H9 (cell line): ENCODE data around the gene HSDL2. TPM values are rescaled to one million over a fixed set of nuclear protein-coding genes. Genes with fewer than 3 reads are reported as not detected.
A peak's percentile ranks its signal among the peaks of the same experiment; 100 is the strongest.

Source experiments
- DNase-seq: peaks from one replicate; pipeline ENCODE4 v3.0.0-alpha.2; 2017
- H2AFZ ChIP-seq: one replicate; pipeline ENCODE4 v1.6.1; 2013; ENCODE audit warnings: mild to moderate bottlenecking, low read length, control low read depth, moderate library complexity
- H2AK5ac ChIP-seq: 2 replicates; pipeline ENCODE4 v1.6.1; 2013; ENCODE audit warnings: low read length, control low read depth, mixed read lengths; ENCODE audit not compliant: insufficient read length
- H2BK120ac ChIP-seq: one replicate; pipeline ENCODE4 v1.6.1; 2013; ENCODE audit warnings: low read depth, mild to moderate bottlenecking, low read length, control low read depth, inconsistent platforms; ENCODE audit not compliant: poor library complexity, severe bottlenecking
- H2BK12ac ChIP-seq: 2 replicates; pipeline ENCODE4 v1.6.1; 2013; ENCODE audit warnings: low read length, control low read depth, mixed read lengths, low read depth; ENCODE audit not compliant: insufficient read length
- H2BK15ac ChIP-seq: 2 replicates; pipeline ENCODE4 v1.6.1; 2013; ENCODE audit warnings: low read depth, low read length, control low read depth
- H2BK20ac ChIP-seq: one replicate; pipeline ENCODE4 v1.6.1; 2013; ENCODE audit warnings: low read depth, mild to moderate bottlenecking, low read length, control low read depth, inconsistent platforms; ENCODE audit not compliant: poor library complexity, severe bottlenecking
- H2BK5ac ChIP-seq: 2 replicates; pipeline ENCODE4 v1.6.1; 2013; ENCODE audit warnings: low read length, control low read depth, mixed read lengths; ENCODE audit not compliant: insufficient read length
- H3K14ac ChIP-seq: 2 replicates; pipeline ENCODE4 v1.6.1; 2013; ENCODE audit warnings: low read length, control low read depth; ENCODE audit not compliant: insufficient read depth
- H3K18ac ChIP-seq: 2 replicates; pipeline ENCODE4 v1.6.1; 2013; ENCODE audit warnings: low read depth, mild to moderate bottlenecking, mixed read lengths, low read length, control low read depth; ENCODE audit not compliant: insufficient read length
- H3K23ac ChIP-seq: 2 replicates; pipeline ENCODE4 v1.6.1; 2013; ENCODE audit warnings: low read length, control low read depth, mixed read lengths, low read depth; ENCODE audit not compliant: insufficient read length
- H3K23me2 ChIP-seq: 2 replicates; pipeline ENCODE4 v1.6.1; 2013; ENCODE audit warnings: low read depth, mild to moderate bottlenecking, mixed read lengths, low read length, control low read depth; ENCODE audit not compliant: insufficient read length, poor library complexity, severe bottlenecking
- H3K27ac ChIP-seq: 2 replicates; pipeline ENCODE4 v1.5.1; 2013; ENCODE audit warnings: low read length, control low read depth, mixed read lengths, low read depth; ENCODE audit not compliant: insufficient read length
- H3K27me3 ChIP-seq: 2 replicates; pipeline ENCODE4 v1.6.1; 2013; ENCODE audit warnings: low read length, control low read depth, inconsistent platforms; ENCODE audit not compliant: insufficient read depth
- H3K4ac ChIP-seq: 2 replicates; pipeline ENCODE4 v1.6.1; 2013; ENCODE audit warnings: low read depth, mild to moderate bottlenecking, control low read depth, inconsistent platforms, low read length, moderate library complexity
- H3K4me1 ChIP-seq: 2 replicates; pipeline ENCODE4 v1.6.1; 2013; ENCODE audit warnings: low read length, control low read depth, inconsistent platforms; ENCODE audit not compliant: insufficient read depth
- H3K4me2 ChIP-seq: 2 replicates; pipeline ENCODE4 v1.6.1; 2013; ENCODE audit warnings: low read length, control low read depth, mixed read lengths; ENCODE audit not compliant: insufficient read length, insufficient read depth
- H3K56ac ChIP-seq: 2 replicates; pipeline ENCODE4 v1.6.1; 2013; ENCODE audit warnings: low read depth, mild to moderate bottlenecking, mixed read lengths, low read length, control low read depth; ENCODE audit not compliant: insufficient read length
- H3K79me1 ChIP-seq: 2 replicates; pipeline ENCODE4 v1.6.1; 2013; ENCODE audit warnings: low read depth, mild to moderate bottlenecking, moderate library complexity, low read length, control low read depth, inconsistent platforms; ENCODE audit not compliant: insufficient read depth, poor library complexity, severe bottlenecking
- H3K79me2 ChIP-seq: 2 replicates; pipeline ENCODE4 v1.6.1; 2013; ENCODE audit warnings: low read length, control low read depth, inconsistent platforms; ENCODE audit not compliant: insufficient read depth
- H3K9ac ChIP-seq: 2 replicates; pipeline ENCODE4 v1.6.1; 2013; ENCODE audit warnings: low read length, control low read depth, mixed read lengths; ENCODE audit not compliant: insufficient read length; ENCODE audit errors: extremely low read depth
- H3K9me3 ChIP-seq: one replicate; pipeline ENCODE4 v1.6.1; 2013; ENCODE audit warnings: low read depth, low read length, inconsistent platforms; ENCODE audit not compliant: control insufficient read depth
- H3T11ph ChIP-seq: one replicate; pipeline ENCODE4 v1.6.1; 2013; ENCODE audit warnings: mild to moderate bottlenecking, low read length, control low read depth, inconsistent platforms
- H4K20me1 ChIP-seq: one replicate; pipeline ENCODE4 v1.6.1; 2013; ENCODE audit not compliant: control insufficient read depth, insufficient read length, insufficient read depth
- H4K5ac ChIP-seq: 2 replicates; pipeline ENCODE4 v1.6.1; 2013; ENCODE audit warnings: low read depth, mild to moderate bottlenecking, mixed read lengths, low read length, control low read depth; ENCODE audit not compliant: insufficient read length
- H4K8ac ChIP-seq: replicated peaks from 2 replicates; pipeline ENCODE4 v1.6.1; 2013; ENCODE audit warnings: low read length, control low read depth, mixed read lengths, low read depth; ENCODE audit not compliant: insufficient read length
- H4K91ac ChIP-seq: 2 replicates; pipeline ENCODE4 v1.6.1; 2013; ENCODE audit warnings: low read depth, mild to moderate bottlenecking, moderate library complexity, mixed read lengths, low read length, control low read depth; ENCODE audit not compliant: insufficient read length
- H3K27ac Mint-ChIP-seq, 3 experiments: 2 replicates in 2 of 3; 3 replicates in 1 of 3; pipeline ENCODE4 v1.8.0; 2020 to 2021; ENCODE audit warnings: mixed read lengths in 3 of 3, mild to moderate bottlenecking in 1 of 3, moderate library complexity in 1 of 3
- H3K27me3 Mint-ChIP-seq: 2 replicates; pipeline ENCODE4 v1.8.0; 2021; ENCODE audit warnings: low read depth, mild to moderate bottlenecking, moderate library complexity, mixed read lengths
- H3K36me3 Mint-ChIP-seq, 3 experiments: 2 replicates in 2 of 3; 3 replicates in 1 of 3; pipeline ENCODE4 v1.8.0; 2020 to 2021; ENCODE audit warnings: low read depth in 3 of 3, mixed read lengths in 3 of 3; ENCODE audit not compliant: insufficient read depth in 1 of 3
- H3K4me1 Mint-ChIP-seq, 2 experiments: 2 replicates each; pipeline ENCODE4 v1.8.0; 2020; ENCODE audit warnings: mixed read lengths in 2 of 2
- H3K4me3 Mint-ChIP-seq, 2 experiments: 2 replicates in 1 of 2; 3 replicates in 1 of 2; pipeline ENCODE4 v1.8.0; 2020 to 2021; ENCODE audit warnings: mild to moderate bottlenecking in 2 of 2, mixed read lengths in 2 of 2, moderate library complexity in 1 of 2
- H3K9me3 Mint-ChIP-seq, 2 experiments: 2 replicates in 1 of 2; 3 replicates in 1 of 2; pipeline ENCODE4 v1.8.0; 2020; ENCODE audit warnings: mild to moderate bottlenecking in 2 of 2, mixed read lengths in 2 of 2, moderate library complexity in 1 of 2
- WGBS: extraction: QIAGEN DNeasy Blood & Tissue Kit; methylation state at CpG from one replicate; pipeline ENCODE4 v1.1.7; 2013; ENCODE audit warnings: missing lambda C conversion rate, low lambda C conversion rate, mixed read lengths; ENCODE audit not compliant: insufficient read length; ENCODE audit errors: extremely low coverage; 5-methylcytosine and 5-hydroxymethylcytosine counted together
- total RNA-seq: library from RNA; stranded (reverse); gene quantifications from 2 replicates; pipeline ENCODE4 v1.2.1, GENCODE V29; 2021
- TF ChIP-seq, protein P1 (sequence below): fragments of 200-600 bp; sonication (generic); conservative IDR thresholded peaks from 3 replicates; pipeline ENCODE4 v1.8.0; 2021; ENCODE audit warnings: antibody characterized with exemption, mild to moderate bottlenecking

HSDL2 gene
- total RNA-seq, 1 experiment from 2014 or later = 16.6 TPM

DNA sequence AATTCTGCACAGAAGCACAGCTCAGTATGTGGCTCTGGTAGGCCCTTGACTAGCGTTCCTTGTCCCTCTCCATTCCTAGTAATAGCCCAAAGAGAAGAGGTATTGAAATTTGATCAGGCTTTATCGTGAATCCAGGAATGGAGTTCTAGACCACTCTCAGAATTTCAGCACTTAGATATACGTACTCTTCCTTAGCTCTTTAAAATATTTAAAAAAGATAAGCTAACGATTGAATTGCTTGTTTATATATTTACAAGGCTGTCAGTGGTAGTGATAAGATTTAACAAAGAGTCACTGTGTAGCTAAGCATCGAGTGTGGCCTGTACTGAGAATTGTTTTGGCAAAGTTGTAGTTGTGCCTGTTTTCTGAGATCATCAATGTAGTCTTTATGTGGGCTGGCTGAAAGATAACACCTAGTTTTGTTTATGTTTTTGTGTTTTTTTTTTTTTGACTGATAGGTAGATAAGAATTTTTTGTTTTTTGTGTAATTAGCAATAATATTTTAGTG lies 109.2 kb downstream of the HSDL2 start:
- Histone ChIP-seq H3K18ac (no peak overlapping the region), H3K23me2 (peaks cover 3% of the 10 kb centered on the region), H3K27me3 (no peaks in the 10 kb centered on the region), H4K5ac (no peak overlapping the region), H2AFZ (no peak overlapping the region), H2BK20ac (no peak overlapping the region), H3K23ac (no peak overlapping the region), H2BK120ac (no peak overlapping the region), H4K20me1 (no peaks in the 10 kb centered on the region), H2BK12ac (no peak overlapping the region), H3K14ac (no peak overlapping the region), H4K8ac (no peak overlapping the region), H3K27ac (no peak overlapping the region), H3K4ac (no peak overlapping the region), H3K9ac (no peak overlapping the region), H2BK5ac (no peak overlapping the region), H3T11ph (no peak overlapping the region), H3K4me1 (peaks cover 2% of the 10 kb centered on the region; the same call in 1 of the 2 replicates), H3K4me2 (no peak overlapping the region), H3K79me1 (no peaks in the 10 kb centered on the region), H2BK15ac (no peak overlapping the region), H3K79me2 (peaks cover 25% of the 10 kb centered on the region; the same call in 1 of the 2 replicates), H3K56ac (no peak overlapping the region), H3K9me3 (no peaks in the 10 kb centered on the region), H2AK5ac (no peak overlapping the region), H4K91ac (no peak overlapping the region)
- WGBS = no CpG with 5 or more reads among the region's 5 CpGs
- peak overlapping the region; percentile 17 to 95 (median 21); a peak in 5 of 7 replicates for H3K27ac Mint-ChIP-seq
- H3K9me3 Mint-ChIP-seq = peaks cover 10 to 14% of the 10 kb centered on the region in 2 experiments
- H3K27me3 Mint-ChIP-seq = no peaks in the 10 kb centered on the region
- H3K4me3 Mint-ChIP-seq = peak overlapping the region; percentile 47 to 74
- H3K36me3 Mint-ChIP-seq = peaks cover 21 to 27% (median 25%) of the 10 kb centered on the region in 3 experiments
- no peak for DNase-seq
- H3K4me1 Mint-ChIP-seq = peaks cover 41 to 46% of the 10 kb centered on the region in 2 experiments
- TF ChIP-seq, protein P1, sequence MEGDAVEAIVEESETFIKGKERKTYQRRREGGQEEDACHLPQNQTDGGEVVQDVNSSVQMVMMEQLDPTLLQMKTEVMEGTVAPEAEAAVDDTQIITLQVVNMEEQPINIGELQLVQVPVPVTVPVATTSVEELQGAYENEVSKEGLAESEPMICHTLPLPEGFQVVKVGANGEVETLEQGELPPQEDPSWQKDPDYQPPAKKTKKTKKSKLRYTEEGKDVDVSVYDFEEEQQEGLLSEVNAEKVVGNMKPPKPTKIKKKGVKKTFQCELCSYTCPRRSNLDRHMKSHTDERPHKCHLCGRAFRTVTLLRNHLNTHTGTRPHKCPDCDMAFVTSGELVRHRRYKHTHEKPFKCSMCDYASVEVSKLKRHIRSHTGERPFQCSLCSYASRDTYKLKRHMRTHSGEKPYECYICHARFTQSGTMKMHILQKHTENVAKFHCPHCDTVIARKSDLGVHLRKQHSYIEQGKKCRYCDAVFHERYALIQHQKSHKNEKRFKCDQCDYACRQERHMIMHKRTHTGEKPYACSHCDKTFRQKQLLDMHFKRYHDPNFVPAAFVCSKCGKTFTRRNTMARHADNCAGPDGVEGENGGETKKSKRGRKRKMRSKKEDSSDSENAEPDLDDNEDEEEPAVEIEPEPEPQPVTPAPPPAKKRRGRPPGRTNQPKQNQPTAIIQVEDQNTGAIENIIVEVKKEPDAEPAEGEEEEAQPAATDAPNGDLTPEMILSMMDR = no peak
